HUES6 (cell line): ENCODE results near the gene RUSF1.
A peak's percentile ranks its signal among the peaks of the same experiment; 100 is the strongest.
"Not testable (repeated sequence)": the region's sequence is repeated elsewhere in the genome, so short reads cannot be mapped to it uniquely, and the experiment has no call there.

Source experiments
- H3K27ac ChIP-seq: 2 replicates; pipeline ENCODE4 v1.7.0; 2013; ENCODE audit warnings: low read depth, mild to moderate bottlenecking, low read length, inconsistent platforms
- H3K27me3 ChIP-seq: 2 replicates; pipeline ENCODE4 v1.6.1; 2013; ENCODE audit warnings: low read length; ENCODE audit not compliant: control insufficient read depth, insufficient read depth
- H3K36me3 ChIP-seq: 2 replicates; pipeline ENCODE4 v1.6.1; 2013; ENCODE audit warnings: low read length; ENCODE audit not compliant: control insufficient read depth, insufficient read depth
- H3K4me1 ChIP-seq: 2 replicates; pipeline ENCODE4 v1.6.1; 2013; ENCODE audit warnings: low read length; ENCODE audit not compliant: control insufficient read depth, insufficient read depth
- H3K4me3 ChIP-seq: 2 replicates; pipeline ENCODE4 v1.5.1; 2013; ENCODE audit warnings: low read depth, low read length
- H3K9ac ChIP-seq: one replicate; pipeline ENCODE4 v1.6.1; 2013; ENCODE audit warnings: mild to moderate bottlenecking, low read length
- H3K9me3 ChIP-seq: 2 replicates; pipeline ENCODE4 v1.6.1; 2013; ENCODE audit warnings: low read depth, low read length; ENCODE audit not compliant: control insufficient read depth, insufficient read depth

The RUSF1 gene

GRCh38 chr16:31485571-31485970 is 22.6 kb downstream of the RUSF1 start:
- Histone ChIP-seq H3K27ac (no peak overlapping the region), H3K4me1 (peaks cover 13% of the 10 kb centered on the region), H3K4me3 (no peak overlapping the region), H3K36me3 (peaks cover 7% of the 10 kb centered on the region), H3K27me3 (peaks cover 93% of the 10 kb centered on the region), H3K9ac (no peak overlapping the region), H3K9me3 (no peaks in the 10 kb centered on the region)

GRCh38 chr16:31484491-31485171 is 23.6 kb downstream of the RUSF1 start:
- Histone ChIP-seq H3K36me3 (peaks cover 2% of the 10 kb centered on the region; the same call in 1 of the 2 replicates), H3K4me1 (peaks cover 13% of the 10 kb centered on the region), H3K27me3 (peaks cover 91% of the 10 kb centered on the region), H3K9me3 (no peaks in the 10 kb centered on the region), H3K9ac (no peak overlapping the region), H3K4me3 (peak overlapping the region; percentile 8; the same call in 1 of the 2 replicates), H3K27ac (no peak overlapping the region)

GRCh38 chr16:31484048-31484447 is 24.1 kb downstream of the RUSF1 start:
- H3K27ac ChIP-seq, H3K9me3 ChIP-seq, H3K9ac ChIP-seq, H3K4me3 ChIP-seq, H3K36me3 ChIP-seq: not testable (repeated sequence)
- Histone ChIP-seq H3K4me1 (peaks cover 13% of the 10 kb centered on the region), H3K27me3 (peaks cover 91% of the 10 kb centered on the region)

GRCh38 chr16:31483081-31483480 is 25.1 kb downstream of the RUSF1 start, which contains the start of gene SLC5A2:
TSS of gene SLC5A2 (plus strand) at chr16:31483123. CDS start at chr16:31483137, 14 bp downstream.
- no peaks in the 10 kb centered on the region for H3K9me3 ChIP-seq
- H3K4me3 ChIP-seq: no peak within 1 kb of the TSS
- no peaks in the 10 kb centered on the region for H3K36me3 ChIP-seq
- peaks cover 87% of the 10 kb centered on the region for H3K27me3 ChIP-seq
- peaks cover 10% of the 10 kb centered on the region for H3K4me1 ChIP-seq
- H3K27ac ChIP-seq: no peak within 1 kb of the TSS
- no peak within 1 kb of the TSS for H3K9ac ChIP-seq

GRCh38 chr16:31480851-31481536 is 27.2 kb downstream of the RUSF1 start:
- Histone ChIP-seq H3K4me3 (no peak overlapping the region), H3K9ac (no peak overlapping the region), H3K9me3 (no peaks in the 10 kb centered on the region), H3K27me3 (peaks cover 66% of the 10 kb centered on the region), H3K36me3 (no peaks in the 10 kb centered on the region), H3K27ac (no peak overlapping the region), H3K4me1 (peaks cover 12% of the 10 kb centered on the region)

GRCh38 chr16:31479751-31480150 is 28.4 kb downstream of the RUSF1 start:
- no peak overlapping the region for H3K27ac ChIP-seq
- H3K9ac ChIP-seq: no peak overlapping the region
- H3K4me3 ChIP-seq: no peak overlapping the region
- peaks cover 66% of the 10 kb centered on the region for H3K27me3 ChIP-seq
- H3K36me3 ChIP-seq: no peaks in the 10 kb centered on the region
- H3K9me3 ChIP-seq: no peaks in the 10 kb centered on the region
- H3K4me1 ChIP-seq: peaks cover 13% of the 10 kb centered on the region

GRCh38 chr16:31478956-31479355 is 29.2 kb downstream of the RUSF1 start:
- Histone ChIP-seq H3K9ac (no peak overlapping the region), H3K36me3 (peaks cover 2% of the 10 kb centered on the region; the same call in 1 of the 2 replicates), H3K27ac (no peak overlapping the region), H3K27me3 (peaks cover 69% of the 10 kb centered on the region), H3K9me3 (no peaks in the 10 kb centered on the region), H3K4me1 (peaks cover 9% of the 10 kb centered on the region), H3K4me3 (no peak overlapping the region)

GRCh38 chr16:31477220-31478216 is 30.7 kb downstream of the RUSF1 start:
- Histone ChIP-seq H3K4me1 (peaks cover 9% of the 10 kb centered on the region), H3K27ac (no peak overlapping the region), H3K4me3 (peak overlapping the region; percentile 91), H3K9ac (peak overlapping the region; percentile 69), H3K36me3 (peaks cover 3% of the 10 kb centered on the region; the same call in 1 of the 2 replicates), H3K9me3 (no peaks in the 10 kb centered on the region), H3K27me3 (peaks cover 63% of the 10 kb centered on the region)

- peak overlapping the region; percentile 91 for H3K4me3 ChIP-seq
- no peaks in the 10 kb centered on the region for H3K9me3 ChIP-seq
- H3K36me3 ChIP-seq: peaks cover 3% of the 10 kb centered on the region; the same call in 1 of the 2 replicates
- H3K27me3 ChIP-seq: peaks cover 54% of the 10 kb centered on the region
- no peak overlapping the region for H3K9ac ChIP-seq
- no peak overlapping the region for H3K27ac ChIP-seq
- H3K4me1 ChIP-seq: peaks cover 10% of the 10 kb centered on the region
These were observed 31.6 kb downstream of the RUSF1 start for GRCh38 chr16:31476303-31477219.

GRCh38 chr16:31475946-31476302 is 32.3 kb downstream of the RUSF1 start:
- no peak overlapping the region for H3K27ac ChIP-seq
- H3K36me3 ChIP-seq: peaks cover 3% of the 10 kb centered on the region; the same call in 1 of the 2 replicates
- peaks cover 16% of the 10 kb centered on the region for H3K4me1 ChIP-seq
- H3K4me3 ChIP-seq: peak overlapping the region; percentile 75
- H3K9me3 ChIP-seq: no peaks in the 10 kb centered on the region
- no peak overlapping the region for H3K9ac ChIP-seq
- peaks cover 52% of the 10 kb centered on the region for H3K27me3 ChIP-seq
